Panc1 (cell line): ENCODE measurements around the gene ARHGEF2. TPM values are rescaled to one million over a fixed set of nuclear protein-coding genes. Genes with fewer than 3 reads are reported as not detected.

ENCODE experiments used
- ATAC-seq: fragments of 200-7000 bp; cut with Tn5 transposase; 2 replicates; pipeline ENCODE4 v1.9.1; 2020; ENCODE audit warnings: mild to moderate bottlenecking, moderate library complexity
- BruUV-seq: library from RNA; stranded (reverse); fragments of 400-500 nt; replicated peaks from 2 replicates; lab custom pipeline; 2021; lab: Mats Ljungman, UMichigan
- CTCF ChIA-PET: fragments of 300-600 bp; sonication (Branson Sonifier 250); formaldehyde crosslinking; loops from one replicate; lab custom pipeline; 2022; ENCODE audit warnings: antibody characterized with exemption; lab: Charles Lee
- POLR2A ChIA-PET: fragments of 300-600 bp; sonication (Branson Sonifier 250); formaldehyde crosslinking; loops from one replicate; lab custom pipeline; 2022; ENCODE audit warnings: antibody characterized with exemption; lab: Charles Lee
- DNase-seq: peaks from one replicate; pipeline ENCODE4 v3.0.0-alpha.2; 2010; ENCODE audit warnings: low read depth, low spot score
- H3K27ac ChIP-seq: 2 replicates; pipeline ENCODE4 v1.5.1; 2011; ENCODE audit warnings: mild to moderate bottlenecking, low read length, inconsistent platforms
- H3K27me3 ChIP-seq: fragments of 200-500 bp; sonication (Bioruptor generic); 2 replicates; pipeline ENCODE4 v1.6.0; 2014; ENCODE audit warnings: low read length, inconsistent platforms; ENCODE audit not compliant: control insufficient read depth, insufficient read depth
- H3K36me3 ChIP-seq: fragments of 200-500 bp; sonication (Bioruptor generic); 2 replicates; pipeline ENCODE4 v1.5.1; 2014; ENCODE audit warnings: inconsistent platforms, mild to moderate bottlenecking, low read length, moderate library complexity; ENCODE audit not compliant: control insufficient read depth, insufficient read depth
- H3K4me1 ChIP-seq: 2 replicates; pipeline ENCODE4 v1.5.1; 2011; ENCODE audit warnings: inconsistent platforms, mild to moderate bottlenecking, low read length, moderate library complexity; ENCODE audit not compliant: control insufficient read depth, insufficient read depth
- H3K4me3 ChIP-seq, 2 experiments: 2 replicates each; pipeline ENCODE4 v1.5.1; 2011 to 2012; ENCODE audit warnings: low read depth in 2 of 2, low read length in 2 of 2, mild to moderate bottlenecking in 2 of 2, inconsistent platforms in 1 of 2, moderate library complexity in 1 of 2
- H3K9me3 ChIP-seq: fragments of 200-500 bp; sonication (Bioruptor generic); 2 replicates; pipeline ENCODE4 v1.5.1; 2014; ENCODE audit warnings: low read depth, mild to moderate bottlenecking, inconsistent platforms, low read length, moderate library complexity; ENCODE audit not compliant: control insufficient read depth, insufficient read depth
- CTCF ChIP-seq: fragments of 450-650 bp; IDR thresholded peaks from 2 replicates; pipeline ENCODE4 v1.5.1; 2017; ENCODE audit warnings: mild to moderate bottlenecking
- POLR2AphosphoS5 ChIP-seq: IDR thresholded peaks from 2 replicates; pipeline ENCODE4 v1.6.1; 2012; ENCODE audit warnings: mild to moderate bottlenecking, low read depth, low read length, moderate library complexity
- REST ChIP-seq, 2 experiments: IDR thresholded peaks; 2 replicates each; pipeline ENCODE4 v1.6.1; 2011 to 2012; ENCODE audit warnings: low read depth in 2 of 2, control low read depth in 1 of 2, low read length in 1 of 2, mild to moderate bottlenecking in 1 of 2, moderate library complexity in 1 of 2; ENCODE audit not compliant: insufficient read depth in 1 of 2
- SIN3A ChIP-seq: IDR thresholded peaks from 2 replicates; pipeline ENCODE4 v1.6.1; 2012; ENCODE audit warnings: low read depth, mild to moderate bottlenecking, low read length, moderate library complexity, borderline replicate concordance; ENCODE audit not compliant: insufficient read depth
- TCF7L2 ChIP-seq: IDR thresholded peaks from 2 replicates; pipeline ENCODE4 v1.6.1; 2011; ENCODE audit warnings: mild to moderate bottlenecking, low read depth, low read length, inconsistent platforms
- in situ Hi-C: cut with HindIII; loops from 2 replicates; pipeline ENCODE4 v1.10.0; 2016; ENCODE audit warnings: low sequenced_read_pairs, low pct_unique_long_range_greater_than_20kb
- intact Hi-C: fragments of 100-400 bp; cut with micrococcal nuclease; formaldehyde crosslinking; loops from one replicate; pipeline ENCODE4 v1.10.0; 2022; ENCODE audit not compliant: unreplicated experiment
- total RNA-seq: library from RNA; stranded (reverse); gene quantifications from one replicate; pipeline ENCODE4 v1.2.1, GENCODE V29; 2021; ENCODE audit not compliant: unreplicated experiment

Gene ARHGEF2
- total RNA-seq, 1 experiment from 2014 or later, result 87.0 TPM

GRCh38 chr1:155977690-155978324 is 540 bp downstream of the ARHGEF2 start:
- Histone ChIP-seq H3K4me1 (peaks cover 56% of the 10 kb centered on the region), H3K9me3 (no peaks in the 10 kb centered on the region), H3K4me3 (peak overlapping the region; percentile 82 to 89), H3K27ac (peak overlapping the region; percentile 99), H3K36me3 (peaks cover 2% of the 10 kb centered on the region; the same call in 1 of the 2 replicates), H3K27me3 (no peaks in the 10 kb centered on the region)
- intact Hi-C loops (no loop called here), in situ Hi-C loops (no loop called here)
- no peak for DNase-seq
- ATAC-seq, result peak; percentile 59
- CTCF ChIA-PET, result interaction anchor here (0.6 to 1.1 kb wide), 2 partner anchors 12 to 13 kb away, joined by 3 read pairs; no protein-coding TSS in a partner anchor
- POLR2A ChIA-PET, result interaction anchor here (0.6 to 0.7 kb wide), 4 partner anchors 33 to 463 kb away, joined by 3 to 14 read pairs (median 4); no protein-coding TSS in a partner anchor
- TF ChIP-seq CTCF (no peak), TCF7L2 (no peak), SIN3A (no peak), POLR2AphosphoS5 (no peak), REST (IDR thresholded peaks at IDR 0.05; ENCODE audit: insufficient read depth in 1 of 2, low read depth in 2 of 2, low read length in 1 of 2) (no peak)
- BruUV-seq, result no TSS peak

- H3K27me3 ChIP-seq, result no peaks in the 10 kb centered on the region
- DNase-seq (no peak), ATAC-seq (peak; percentile 22)
- intact Hi-C loops, result no loop called here
- ChIA-PET CTCF (interaction anchor here (0.6 to 1.5 kb wide), 5 partner anchors 11 to 86 kb away, joined by 3 to 10 read pairs (median 4); no protein-coding TSS in a partner anchor), POLR2A (interaction anchor here (0.6 to 0.7 kb wide), 6 partner anchors 19 to 242 kb away, joined by 3 to 14 read pairs (median 8); no protein-coding TSS in a partner anchor)
- peak overlapping the region; percentile 99 for H3K27ac ChIP-seq
- H3K4me3 ChIP-seq, result peak overlapping the region; percentile 82 to 89
- H3K4me1 ChIP-seq, result peaks cover 60% of the 10 kb centered on the region
- no TSS peak for BruUV-seq
- TF ChIP-seq SIN3A, result no peak
- no peak; the same call in 1 of the 2 replicates for TF ChIP-seq POLR2AphosphoS5
- no peak for TF ChIP-seq CTCF
- no peak for TF ChIP-seq TCF7L2
- TF ChIP-seq REST (IDR thresholded peaks at IDR 0.05; ENCODE audit: insufficient read depth in 1 of 2, low read depth in 2 of 2, low read length in 1 of 2), result no peak
- in situ Hi-C loops, result no loop called here
- H3K9me3 ChIP-seq, result no peaks in the 10 kb centered on the region
- peaks cover 2% of the 10 kb centered on the region; the same call in 1 of the 2 replicates for H3K36me3 ChIP-seq
Observed at GRCh38 chr1:155976913-155977689, 1.2 kb downstream of the ARHGEF2 start.
